Fibroblast of lung (primary cell): Measurements from ENCODE around the gene CERS6. TPM values are rescaled to one million over a fixed set of nuclear protein-coding genes. Genes with fewer than 3 reads are reported as not detected.

Experiments used
- DNase-seq, 2 donors: peaks; one replicate each; pipeline versions ENCODE4 v3.0.0 to v3.0.0-alpha.2; 2010; ENCODE audit warnings: low read depth in 2 of 2
- H2AFZ ChIP-seq: 2 replicates; pipeline ENCODE4 v1.5.1; 2012; ENCODE audit warnings: low read length, control low read depth, inconsistent platforms
- H3K27ac ChIP-seq: 2 replicates; pipeline ENCODE4 v1.5.1; 2011; ENCODE audit warnings: low read length, control low read depth; ENCODE audit not compliant: insufficient read depth
- H3K27me3 ChIP-seq: 2 replicates; pipeline ENCODE4 v1.5.1; 2011; ENCODE audit warnings: mild to moderate bottlenecking, low read length; ENCODE audit not compliant: control insufficient read depth, insufficient read depth
- H3K36me3 ChIP-seq: 2 replicates; pipeline ENCODE4 v1.5.1; 2011; ENCODE audit warnings: low read length; ENCODE audit not compliant: control insufficient read depth, insufficient read depth
- H3K4me1 ChIP-seq: 2 replicates; pipeline ENCODE4 v1.5.1; 2011; ENCODE audit warnings: low read length; ENCODE audit not compliant: control insufficient read depth, insufficient read depth; ENCODE audit errors: extremely low read depth
- H3K4me2 ChIP-seq: 2 replicates; pipeline ENCODE4 v1.5.1; 2011; ENCODE audit warnings: low read length, control low read depth; ENCODE audit not compliant: insufficient read depth; ENCODE audit errors: extremely low read depth
- H3K4me3 ChIP-seq, 4 experiments: fragments of 200-600 bp in 1 of 4; sonication (generic) in 1 of 4; replicated peaks in 1 of 4; 2 replicates each; pipeline ENCODE4 v1.5.1; 2011 to 2016; ENCODE audit warnings: low read length in 4 of 4, low read depth in 3 of 4, mild to moderate bottlenecking in 3 of 4, control low read depth in 2 of 4, inconsistent platforms in 1 of 4, mixed read lengths in 1 of 4; ENCODE audit not compliant: insufficient read depth in 1 of 4; ENCODE audit errors: control extremely low read depth in 1 of 4
- H3K79me2 ChIP-seq: 2 replicates; pipeline ENCODE4 v1.5.1; 2012; ENCODE audit warnings: mild to moderate bottlenecking, low read length, inconsistent platforms; ENCODE audit not compliant: control insufficient read depth, insufficient read depth
- H3K9ac ChIP-seq: 2 replicates; pipeline ENCODE4 v1.5.1; 2011; ENCODE audit warnings: mild to moderate bottlenecking, low read length, control low read depth; ENCODE audit not compliant: insufficient read depth
- H3K9me3 ChIP-seq: 2 replicates; pipeline ENCODE4 v1.5.1; 2012; ENCODE audit warnings: low read depth, low read length; ENCODE audit not compliant: control insufficient read depth, insufficient read depth
- H4K20me1 ChIP-seq: 2 replicates; pipeline ENCODE4 v1.5.1; 2011; ENCODE audit warnings: low read length; ENCODE audit not compliant: control insufficient read depth, insufficient read depth; ENCODE audit errors: extremely low read depth
- CTCF ChIP-seq, 2 donors: IDR thresholded peaks in 1 of 2; conservative IDR thresholded peaks in 1 of 2; 1 replicate in 1 of 2; 2 replicates in 1 of 2; pipeline ENCODE4 v1.5.1; 2011 to 2012; ENCODE audit warnings: low read length in 2 of 2, control low read depth in 1 of 2, inconsistent platforms in 1 of 2, low read depth in 1 of 2, mild to moderate bottlenecking in 1 of 2
- EZH2 ChIP-seq: IDR thresholded peaks from 2 replicates; pipeline ENCODE4 v1.5.1; 2012; ENCODE audit warnings: low read length, control low read depth, mild to moderate bottlenecking; ENCODE audit errors: missing control alignments
- polyA plus RNA-seq, 2 donors: library from polyadenylated mRNA; depleted of rRNA in 1 of 2; stranded (reverse) in 1 of 2; unstranded in 1 of 2; fragments of >200 nt; gene quantifications; 2 replicates each; pipeline ENCODE4 v1.2.1, GENCODE V29; 2011 to 2012; ENCODE audit warnings: missing spikeins in 1 of 2
- total RNA-seq: library from RNA; depleted of rRNA; stranded (reverse); fragments of >200 nt; gene quantifications from 2 replicates; pipeline ENCODE4 v1.2.1, GENCODE V29; 2014

Gene CERS6
- total and polyA plus RNA-seq, 2 donors (not counting 1 experiment from before 2014, with no cell fraction given), result 7.2 to 16.5 TPM

GRCh38 chr2:168810235-168810634 is 354.2 kb downstream of the CERS6 start:
- Histone ChIP-seq H3K4me2 (no peak overlapping the region), H3K4me1 (no peaks in the 10 kb centered on the region), H3K79me2 (no peaks in the 10 kb centered on the region), H3K27ac (no peak overlapping the region), H3K36me3 (no peaks in the 10 kb centered on the region), H3K9ac (no peak overlapping the region), H4K20me1 (no peaks in the 10 kb centered on the region), H3K4me3 (no peak overlapping the region), H3K27me3 (no peaks in the 10 kb centered on the region), H3K9me3 (no peaks in the 10 kb centered on the region), H2AFZ (no peak overlapping the region)
- DNase-seq, result no peak
- TF ChIP-seq EZH2 (no peak), CTCF (conservative IDR thresholded peaks at IDR 0.05 in 1 of 2, IDR thresholded peaks at IDR 0.05 in 1 of 2; ENCODE audit: low read depth in 1 of 2, low read length in 2 of 2) (no peak)

- Histone ChIP-seq H3K27ac (no peak overlapping the region), H3K9ac (no peak overlapping the region), H3K4me1 (no peaks in the 10 kb centered on the region), H3K27me3 (no peaks in the 10 kb centered on the region), H3K4me3 (no peak overlapping the region), H2AFZ (no peak overlapping the region), H3K9me3 (no peaks in the 10 kb centered on the region), H4K20me1 (no peaks in the 10 kb centered on the region), H3K79me2 (no peaks in the 10 kb centered on the region), H3K36me3 (no peaks in the 10 kb centered on the region), H3K4me2 (no peak overlapping the region)
- TF ChIP-seq EZH2 (no peak), CTCF (conservative IDR thresholded peaks at IDR 0.05 in 1 of 2, IDR thresholded peaks at IDR 0.05 in 1 of 2; ENCODE audit: low read depth in 1 of 2, low read length in 2 of 2) (no peak)
- no peak for DNase-seq
Observed at GRCh38 chr2:168811696-168812095, 355.6 kb downstream of the CERS6 start.

- Histone ChIP-seq H3K4me3 (no peak overlapping the region), H3K9me3 (no peaks in the 10 kb centered on the region), H3K4me1 (no peaks in the 10 kb centered on the region), H2AFZ (no peak overlapping the region), H3K27me3 (no peaks in the 10 kb centered on the region), H3K4me2 (no peak overlapping the region), H4K20me1 (no peaks in the 10 kb centered on the region), H3K79me2 (no peaks in the 10 kb centered on the region), H3K9ac (no peak overlapping the region), H3K36me3 (no peaks in the 10 kb centered on the region), H3K27ac (no peak overlapping the region)
- peak in 1 of 2 donors; percentile 49 for DNase-seq
- TF ChIP-seq CTCF (conservative IDR thresholded peaks at IDR 0.05 in 1 of 2, IDR thresholded peaks at IDR 0.05 in 1 of 2; ENCODE audit: low read depth in 1 of 2, low read length in 2 of 2) (no peak), EZH2 (no peak)
Observed at GRCh38 chr2:168814046-168814445, 358.0 kb downstream of the CERS6 start.
